A375 (cell line): Measurements from ENCODE around the gene RAB11FIP2. TPM values are rescaled to one million over a fixed set of nuclear protein-coding genes. Genes with fewer than 3 reads are reported as not detected.

Experiments
- total RNA-seq: library from RNA; depleted of rRNA; stranded (reverse); fragments of >200 nt; shearing (Covaris generic); gene quantifications from 2 replicates; pipeline ENCODE4 v1.2.3, GENCODE V29; 2014; rRNA removed

RAB11FIP2 gene
- total RNA-seq = 17.9 and 21.9 TPM in 2 replicates

GRCh38 chr10:118046395-118047156 lies at the start of gene RAB11FIP2:
Gene RAB11FIP2 (minus strand): TSS chr10:118046941. CDS start chr10:118046163, 778 bp downstream.

